GM18517 (cell line): ENCODE results near the gene CDC42EP3.

Experiments used
- ATAC-seq: cut with Tn5 transposase; IDR thresholded peaks from one replicate; pipeline ENCODE4 v1.9.1; 2021; ENCODE audit warnings: mild to moderate bottlenecking, moderate library complexity; ENCODE audit not compliant: unreplicated experiment

CDC42EP3 gene

DNA sequence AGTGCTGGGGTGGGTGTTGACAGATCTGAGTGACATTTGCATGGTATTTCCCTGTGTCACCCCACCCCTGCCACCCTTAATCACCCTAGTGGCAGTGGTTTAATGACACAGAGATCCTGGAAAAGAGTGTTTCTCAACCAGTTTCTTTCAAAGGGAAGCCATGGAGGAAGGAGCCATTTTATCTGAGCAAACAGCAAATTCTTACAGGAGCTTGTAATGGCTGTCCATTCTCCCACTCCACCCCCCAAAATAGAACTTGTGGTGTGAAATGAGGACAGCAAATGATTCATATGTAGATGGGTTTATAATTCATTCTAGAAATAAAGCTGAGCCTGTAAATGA lies 51.5 kb downstream of the CDC42EP3 start:
- no peak for ATAC-seq

- no peak for ATAC-seq
Observed at GRCh38 chr2:37619230-37619958, 52.0 kb downstream of the CDC42EP3 start.

DNA sequence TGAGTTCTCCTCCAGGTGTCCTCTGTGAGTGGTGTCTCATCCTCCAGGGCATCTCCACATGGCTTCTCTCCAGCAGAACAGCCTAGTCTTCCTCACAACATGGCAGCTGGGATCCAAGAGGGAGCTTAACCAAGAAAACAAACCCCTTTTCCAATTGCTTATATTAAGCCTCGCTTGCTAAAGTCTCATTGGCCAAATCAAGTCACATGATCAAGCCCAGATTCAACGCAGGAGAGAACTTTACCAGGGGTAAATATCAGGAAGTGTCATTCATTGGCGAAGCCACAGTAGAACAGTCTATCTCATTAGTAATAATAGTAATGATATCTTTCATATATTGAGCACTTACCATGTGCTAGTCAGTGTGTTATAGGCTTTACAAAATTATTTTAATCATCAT lies 53.1 kb downstream of the CDC42EP3 start:
- no peak for ATAC-seq

DNA sequence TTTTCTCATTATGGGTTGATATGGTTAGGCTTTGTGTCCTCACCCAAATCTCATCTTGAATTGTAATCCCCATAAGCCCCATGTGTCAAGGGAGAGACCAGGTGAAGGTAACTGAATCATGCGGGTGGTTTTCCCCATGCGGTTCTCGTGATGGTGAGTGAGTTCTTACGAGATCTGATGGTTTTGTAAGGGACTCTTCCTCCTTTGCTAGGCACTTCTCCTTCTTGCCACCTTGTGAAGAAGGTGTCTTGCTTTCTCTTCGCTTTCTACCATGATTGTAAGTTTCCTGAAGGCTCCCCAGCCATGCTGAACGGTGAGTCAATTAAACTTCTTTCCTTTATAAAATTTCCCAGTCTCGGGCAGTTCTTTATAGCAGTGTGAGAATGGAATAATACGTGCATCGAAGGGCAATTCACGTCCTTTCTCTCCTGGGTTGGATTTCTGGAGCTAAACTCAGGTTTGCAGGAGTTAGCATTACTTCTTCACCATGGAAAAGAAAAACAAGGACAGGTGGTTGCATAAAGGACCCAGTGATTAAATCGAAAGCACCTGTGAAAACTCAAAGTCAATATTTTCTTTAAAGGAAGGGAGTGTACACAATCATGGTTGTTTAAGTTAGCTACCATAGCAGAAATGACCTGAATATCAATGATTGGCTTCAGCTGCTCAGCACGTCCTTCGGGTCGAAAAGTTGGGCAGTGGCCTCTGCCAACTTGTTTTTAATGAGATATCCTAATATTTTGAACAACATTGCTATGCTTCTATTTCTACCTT lies 54.1 kb downstream of the CDC42EP3 start:
- ATAC-seq: no peak

- ATAC-seq: no peak
Observed at GRCh38 chr2:37616677-37617005, 54.8 kb downstream of the CDC42EP3 start.

GRCh38 chr2:37615804-37616676 lies 55.4 kb downstream of the CDC42EP3 start:
- ATAC-seq: peak; percentile 49

DNA sequence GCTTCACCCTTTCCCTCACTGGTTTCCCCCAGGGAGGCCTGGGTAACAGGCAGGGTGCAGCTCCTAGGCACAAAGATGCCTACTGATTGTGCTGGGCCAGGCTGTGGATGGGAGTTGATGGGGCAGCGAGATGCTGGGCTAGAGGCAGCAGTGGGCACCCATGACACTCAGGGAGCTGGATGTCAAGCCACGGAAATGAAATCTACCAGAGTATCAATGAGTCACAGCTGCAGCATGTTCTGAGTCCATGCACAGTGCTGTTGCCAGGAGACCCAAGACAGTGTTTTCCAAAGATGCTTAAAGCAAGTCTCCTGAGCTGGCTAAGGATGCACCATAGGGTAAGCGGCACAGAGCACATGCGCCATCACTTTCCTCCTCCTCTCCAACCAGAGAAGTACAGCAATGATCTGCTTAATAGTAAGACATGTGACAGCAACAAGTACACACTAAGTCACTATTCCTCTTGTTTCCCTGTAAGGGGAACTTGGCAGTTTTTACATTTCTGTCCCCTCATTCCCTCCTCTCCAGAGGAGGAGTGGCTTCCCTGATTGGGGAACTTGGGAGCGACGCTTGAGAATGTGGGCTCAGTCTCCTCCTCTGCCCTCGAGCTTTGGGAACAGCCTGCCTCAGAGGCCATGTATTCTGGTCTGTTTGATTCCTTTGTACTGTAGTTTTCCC lies 57.2 kb downstream of the CDC42EP3 start:
- no peak for ATAC-seq

DNA sequence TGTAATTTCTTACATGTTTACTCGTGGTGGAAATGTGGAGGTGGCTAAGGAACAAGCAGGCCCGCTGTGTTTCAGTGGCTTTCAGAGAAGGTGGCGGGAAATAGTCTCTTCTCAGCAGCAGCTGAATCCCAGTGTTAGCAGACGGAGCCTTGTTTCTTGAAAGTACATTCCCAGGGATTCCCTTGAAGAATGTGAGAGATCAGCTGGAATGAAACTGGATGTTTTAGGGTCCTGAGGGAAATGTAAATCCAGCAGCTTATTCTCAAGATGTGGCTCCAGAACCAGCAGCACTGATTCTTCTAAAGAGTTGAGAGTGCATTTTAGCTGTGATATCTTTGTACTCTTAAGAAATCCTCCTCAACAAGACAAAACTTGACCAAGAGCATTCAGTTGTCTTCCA lies 59.1 kb downstream of the CDC42EP3 start:
- no peak for ATAC-seq

DNA sequence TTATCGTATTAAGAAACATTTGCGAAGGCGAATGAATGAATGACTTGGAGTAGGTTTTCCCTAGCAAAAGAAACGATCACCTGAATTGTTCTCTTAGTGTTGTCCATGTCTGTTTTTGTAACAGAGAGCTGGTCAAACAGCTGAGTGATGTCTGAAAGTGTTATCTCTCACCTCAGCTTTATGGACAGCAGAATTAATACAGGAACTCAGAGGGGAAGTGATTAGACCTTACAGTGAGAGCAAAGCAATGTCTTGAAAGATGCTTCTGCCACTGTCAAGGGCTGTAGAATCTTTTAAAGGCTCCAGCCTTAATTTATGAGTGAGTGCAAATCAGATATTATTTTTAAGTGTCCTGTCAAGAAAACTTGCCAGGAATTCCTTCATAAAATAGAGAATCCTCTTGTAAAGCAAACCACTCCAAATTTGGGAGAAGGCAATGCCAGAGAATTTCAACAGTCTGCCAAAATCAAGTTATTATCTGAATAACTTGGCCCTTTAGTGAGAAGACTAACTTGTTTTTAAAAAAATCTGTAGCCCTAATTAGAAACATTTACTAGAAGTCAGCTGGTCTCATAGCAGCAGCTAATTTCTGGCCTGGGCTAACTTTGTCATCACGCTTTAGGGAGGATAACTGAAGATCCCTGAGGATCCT lies 60.7 kb downstream of the CDC42EP3 start:
- no peak for ATAC-seq

DNA sequence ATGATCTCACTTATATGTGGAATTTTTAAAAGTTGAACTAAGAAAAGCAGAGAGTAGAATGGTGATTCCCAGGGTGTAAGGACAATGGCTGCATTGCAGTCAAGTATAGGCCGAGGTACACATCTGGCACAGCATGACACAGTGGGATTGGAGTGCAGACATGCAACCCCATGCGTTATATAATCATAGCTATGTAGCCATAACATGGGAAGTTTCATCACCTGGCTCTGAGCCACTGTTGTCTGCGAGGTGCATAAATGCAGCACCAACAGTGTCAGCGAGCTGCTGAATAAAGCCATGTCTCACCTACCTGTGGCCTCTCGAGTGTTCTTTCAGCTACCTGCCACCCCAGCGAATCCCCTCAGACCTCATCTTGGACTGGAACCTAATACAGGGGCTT lies 61.7 kb downstream of the CDC42EP3 start:
- ATAC-seq: no peak

GRCh38 chr2:37604716-37605115 lies 66.7 kb downstream of the CDC42EP3 start:
- ATAC-seq: no peak

DNA sequence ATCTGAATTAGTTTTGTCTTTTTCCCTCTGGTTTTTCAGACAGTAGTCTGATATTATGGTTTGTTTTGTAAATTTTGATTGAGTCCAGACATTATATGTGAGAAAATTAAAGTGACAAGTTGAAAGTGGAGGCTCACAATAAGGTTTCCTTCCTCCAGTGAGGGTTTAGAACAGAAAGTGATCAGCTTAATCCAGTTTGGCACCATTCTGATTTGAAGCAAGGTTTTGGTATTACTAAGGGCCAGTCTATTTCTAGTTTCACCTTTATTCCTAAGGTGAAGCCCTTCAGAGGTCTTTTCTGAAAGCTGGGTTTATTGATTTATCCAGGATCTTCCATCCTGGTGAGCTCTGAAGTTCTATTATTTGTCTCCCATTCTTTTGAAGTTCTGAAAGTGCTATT lies 68.7 kb downstream of the CDC42EP3 start:
- no peak for ATAC-seq

DNA sequence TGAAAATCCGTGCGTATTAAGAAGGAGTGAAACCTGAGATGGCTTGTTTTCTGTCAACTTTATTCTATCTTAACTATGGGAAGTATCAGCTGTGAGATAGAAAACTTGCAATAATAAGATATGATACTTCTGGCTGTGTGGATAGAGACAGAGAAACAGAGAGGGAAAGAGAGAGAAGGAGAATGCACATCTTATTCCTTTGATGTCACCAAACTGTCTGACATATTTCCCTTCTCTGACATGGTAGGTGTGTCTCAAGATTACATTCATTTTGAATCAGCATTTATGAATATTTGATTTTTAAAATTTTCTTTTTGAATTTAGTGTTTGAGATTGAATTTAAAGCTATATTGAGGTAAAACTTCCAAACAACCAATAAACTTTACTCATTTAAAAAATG lies 69.4 kb downstream of the CDC42EP3 start:
- ATAC-seq: no peak

- no peak for ATAC-seq
Observed at GRCh38 chr2:37601569-37601968, 69.9 kb downstream of the CDC42EP3 start.

DNA sequence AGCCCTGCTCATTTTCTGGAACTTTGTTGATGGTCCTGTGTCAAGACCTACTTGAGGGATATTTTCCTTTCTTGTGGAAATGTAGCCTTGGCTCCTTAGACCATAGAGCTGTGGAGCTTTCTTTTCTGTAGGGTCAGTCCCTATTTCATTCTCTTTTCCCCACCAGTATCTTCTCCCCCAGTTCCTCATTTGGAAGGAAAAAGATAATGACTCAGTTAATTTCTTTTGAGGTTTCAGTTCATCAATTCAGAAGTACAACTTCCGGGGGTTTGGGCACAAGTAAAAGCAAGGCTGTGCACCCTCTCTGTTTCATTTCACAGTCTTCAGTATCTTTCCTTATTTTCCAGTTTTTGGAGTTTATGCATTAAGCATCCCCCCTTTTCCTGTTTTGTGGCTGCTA lies 70.7 kb downstream of the CDC42EP3 start:
- peak; percentile 71 for ATAC-seq

DNA sequence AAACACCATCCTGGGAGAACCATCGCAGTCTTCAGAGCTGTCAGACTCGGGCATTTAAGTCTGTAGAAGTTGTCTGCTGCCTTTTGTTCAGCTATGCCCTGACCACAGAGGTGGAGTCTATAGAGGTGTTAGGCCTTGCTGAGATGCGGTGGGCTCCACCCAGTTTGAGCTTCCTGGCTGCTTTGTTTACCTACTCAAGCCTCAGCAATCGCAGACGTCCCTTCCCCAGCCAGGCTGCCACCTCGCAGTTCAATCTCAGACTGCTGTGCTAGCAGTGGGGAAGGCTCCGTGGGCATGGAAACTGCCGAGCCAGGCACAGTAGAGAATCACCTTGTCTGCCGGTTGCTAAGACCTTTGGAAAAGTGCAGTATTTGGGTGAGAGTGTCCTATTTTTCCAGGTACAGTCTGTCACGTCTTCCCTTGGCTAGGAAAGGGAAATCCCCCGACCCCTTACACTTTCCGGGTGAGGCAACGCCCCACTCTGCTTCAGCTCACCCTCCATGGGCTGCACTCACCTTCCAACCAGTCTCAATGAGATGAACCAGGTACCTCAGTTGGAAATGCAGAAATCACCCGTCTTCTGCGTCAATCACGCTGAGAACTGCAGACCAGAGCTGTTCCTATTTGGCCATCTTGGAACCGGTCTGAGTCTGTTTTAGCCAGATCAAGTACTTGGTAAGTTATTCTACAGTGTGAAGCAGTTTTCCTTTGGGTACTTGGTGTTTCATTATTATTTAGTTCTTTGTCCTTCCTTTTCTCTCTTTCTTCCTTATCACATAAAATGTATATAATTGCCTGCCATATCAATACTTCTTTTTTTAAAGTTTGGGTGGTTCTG lies 71.5 kb downstream of the CDC42EP3 start:
- ATAC-seq: no peak

GRCh38 chr2:37593694-37594093 lies 77.7 kb downstream of the CDC42EP3 start:
- ATAC-seq: no peak

DNA sequence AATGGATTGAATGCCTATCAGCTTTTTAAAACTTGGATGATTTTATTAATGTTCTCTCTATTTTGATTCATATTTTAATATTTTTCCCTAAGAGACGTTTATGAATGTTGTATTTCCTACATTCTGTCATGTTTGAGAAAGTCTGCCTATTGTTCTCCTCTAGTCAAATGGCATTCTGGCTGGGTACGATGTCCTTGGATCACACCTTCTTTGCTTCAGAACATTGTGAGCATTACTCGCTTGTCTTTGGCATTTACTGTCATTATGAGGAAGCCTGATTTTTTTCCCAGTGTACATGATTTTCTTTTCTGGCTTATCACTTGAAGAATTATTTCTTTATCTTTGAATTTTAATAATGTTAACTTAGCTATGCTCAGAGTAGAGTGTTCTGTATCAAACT lies 78.4 kb downstream of the CDC42EP3 start:
- no peak for ATAC-seq
